OCI-LY3 (cell line): ENCODE measurements around the gene FTCD.
"Not testable (repeated sequence)": the region's sequence is repeated elsewhere in the genome, so short reads cannot be mapped to it uniquely, and the experiment has no call there.

ENCODE experiments used
- H2AFZ ChIP-seq: fragments of 200-600, 300-600 bp; shearing (Covaris generic); 2 replicates; pipeline ENCODE4 v1.6.0; 2014; ENCODE audit warnings: antibody characterized with exemption, low read depth, low read length
- H3K27ac ChIP-seq: fragments of 200-600, 300-600 bp; sonication (generic); 2 replicates; pipeline ENCODE4 v1.5.1; 2014; ENCODE audit warnings: mild to moderate bottlenecking, low read length, moderate library complexity, mixed read lengths
- H3K27me3 ChIP-seq: fragments of 200-600, 300-600 bp; sonication (generic); 2 replicates; pipeline ENCODE4 v1.6.1; 2014; ENCODE audit warnings: low read depth, low read length, mixed read lengths
- H3K36me3 ChIP-seq: fragments of 200-600, 300-600 bp; sonication (generic); replicated peaks from 2 replicates; pipeline ENCODE3; 2014; ENCODE audit warnings: low read depth, low read length, mixed read lengths
- H3K4me1 ChIP-seq: fragments of 300-600, 200-600 bp; sonication (generic); 2 replicates; pipeline ENCODE4 v1.6.1; 2014; ENCODE audit warnings: low read length, mixed read lengths
- H3K4me2 ChIP-seq: fragments of 200-600, 300-600 bp; sonication (generic); 2 replicates; pipeline ENCODE4 v1.6.1; 2014; ENCODE audit warnings: low read length, mixed read lengths
- H3K4me3 ChIP-seq: fragments of 300-600, 200-600 bp; sonication (generic); 2 replicates; pipeline ENCODE4 v1.5.1; 2014; ENCODE audit warnings: antibody characterized with exemption, mild to moderate bottlenecking, low read length, moderate library complexity
- H3K79me2 ChIP-seq: fragments of 300-600, 200-600 bp; shearing (Covaris generic); 2 replicates; pipeline ENCODE4 v1.6.1; 2014; ENCODE audit warnings: mild to moderate bottlenecking, low read length, mixed read lengths
- H3K9ac ChIP-seq: fragments of 300-600, 200-600 bp; shearing (Covaris generic); 2 replicates; pipeline ENCODE4 v1.6.0; 2014; ENCODE audit warnings: mild to moderate bottlenecking, low read length, moderate library complexity
- H3K9me3 ChIP-seq: fragments of 200-600, 300-600 bp; shearing (Covaris generic); 2 replicates; pipeline ENCODE4 v1.6.1; 2014; ENCODE audit warnings: low read length, mixed read lengths; ENCODE audit not compliant: insufficient read depth
- H4K20me1 ChIP-seq: fragments of 200-600, 300-600 bp; sonication (generic); 2 replicates; pipeline ENCODE4 v1.6.1; 2016; ENCODE audit warnings: low read length, mixed read lengths; ENCODE audit not compliant: insufficient read depth
- EZH2phosphoT487 ChIP-seq: fragments of 200-600 bp; shearing (Covaris generic); IDR thresholded peaks from 2 replicates; pipeline ENCODE4 v1.6.1; 2018; ENCODE audit warnings: antibody characterized with exemption, mixed run types, low read depth
- TF ChIP-seq, protein P1 (sequence below): fragments of 200-600, 300-600 bp; sonication (generic); IDR thresholded peaks from 2 replicates; pipeline ENCODE4 v1.5.1; 2014; ENCODE audit warnings: antibody characterized with exemption, low read length, low read depth

FTCD gene

GRCh38 chr21:46202592-46203202 is 47.3 kb upstream of the FTCD start:
- peaks cover 41% of the 10 kb centered on the region for H3K36me3 ChIP-seq
- no peaks in the 10 kb centered on the region for H3K9me3 ChIP-seq
- no peak overlapping the region for H3K27ac ChIP-seq
- no peaks in the 10 kb centered on the region; the same call in 1 of the 2 replicates for H3K79me2 ChIP-seq
- H2AFZ ChIP-seq = no peak overlapping the region
- no peaks in the 10 kb centered on the region for H3K4me1 ChIP-seq
- H3K9ac ChIP-seq = no peak overlapping the region
- TF ChIP-seq, protein P1, sequence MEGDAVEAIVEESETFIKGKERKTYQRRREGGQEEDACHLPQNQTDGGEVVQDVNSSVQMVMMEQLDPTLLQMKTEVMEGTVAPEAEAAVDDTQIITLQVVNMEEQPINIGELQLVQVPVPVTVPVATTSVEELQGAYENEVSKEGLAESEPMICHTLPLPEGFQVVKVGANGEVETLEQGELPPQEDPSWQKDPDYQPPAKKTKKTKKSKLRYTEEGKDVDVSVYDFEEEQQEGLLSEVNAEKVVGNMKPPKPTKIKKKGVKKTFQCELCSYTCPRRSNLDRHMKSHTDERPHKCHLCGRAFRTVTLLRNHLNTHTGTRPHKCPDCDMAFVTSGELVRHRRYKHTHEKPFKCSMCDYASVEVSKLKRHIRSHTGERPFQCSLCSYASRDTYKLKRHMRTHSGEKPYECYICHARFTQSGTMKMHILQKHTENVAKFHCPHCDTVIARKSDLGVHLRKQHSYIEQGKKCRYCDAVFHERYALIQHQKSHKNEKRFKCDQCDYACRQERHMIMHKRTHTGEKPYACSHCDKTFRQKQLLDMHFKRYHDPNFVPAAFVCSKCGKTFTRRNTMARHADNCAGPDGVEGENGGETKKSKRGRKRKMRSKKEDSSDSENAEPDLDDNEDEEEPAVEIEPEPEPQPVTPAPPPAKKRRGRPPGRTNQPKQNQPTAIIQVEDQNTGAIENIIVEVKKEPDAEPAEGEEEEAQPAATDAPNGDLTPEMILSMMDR = no peak
- no peak for TF ChIP-seq EZH2phosphoT487
- no peaks in the 10 kb centered on the region for H4K20me1 ChIP-seq
- H3K4me2 ChIP-seq = no peak overlapping the region
- no peaks in the 10 kb centered on the region for H3K27me3 ChIP-seq
- H3K4me3 ChIP-seq = no peak overlapping the region

DNA sequence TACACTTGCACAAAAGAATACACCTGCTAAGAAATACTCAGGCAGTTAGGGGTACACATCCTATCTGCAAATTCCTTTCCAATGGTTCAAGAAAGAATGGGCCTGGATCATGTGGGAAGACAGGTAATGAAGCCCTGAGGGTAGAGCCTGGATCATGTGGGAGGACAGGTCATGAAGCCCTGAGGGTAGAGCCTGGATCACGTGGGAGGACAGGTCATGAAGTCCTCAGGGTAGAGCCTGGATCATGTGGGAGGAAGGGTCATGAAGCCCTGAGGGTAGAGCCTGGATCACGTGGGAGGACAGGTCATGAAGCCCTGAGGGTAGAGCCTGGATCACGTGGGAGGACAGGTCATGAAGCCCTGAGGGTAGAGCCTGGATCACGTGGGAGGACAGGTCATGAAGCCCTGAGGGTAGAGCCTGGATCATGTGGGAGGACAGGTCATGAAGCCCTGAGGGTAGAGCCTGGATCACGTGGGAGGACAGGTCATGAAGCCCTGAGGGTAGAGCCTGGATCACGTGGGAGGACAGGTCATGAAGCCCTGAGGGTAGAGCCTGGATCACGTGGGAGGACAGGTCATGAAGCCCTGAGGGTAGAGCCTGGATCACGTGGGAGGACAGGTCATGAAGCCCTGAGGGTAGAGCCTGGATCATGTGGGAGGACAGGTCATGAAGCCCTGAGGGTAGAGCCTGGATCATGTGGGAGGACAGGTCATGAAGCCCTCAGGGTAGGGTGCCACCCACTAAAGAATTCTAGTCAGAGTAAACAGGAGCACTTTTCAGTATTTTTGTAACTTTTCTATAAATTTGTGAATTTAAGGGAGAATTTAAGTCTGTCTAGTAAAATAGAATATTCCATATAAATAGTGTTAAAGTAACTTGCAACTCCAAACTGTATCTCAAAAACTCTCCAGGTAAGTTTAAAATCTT is 45.8 kb upstream of the FTCD start:
- H4K20me1 ChIP-seq, H3K27ac ChIP-seq, H3K27me3 ChIP-seq, H3K9me3 ChIP-seq, H3K4me1 ChIP-seq, H3K4me2 ChIP-seq, H3K79me2 ChIP-seq, H2AFZ ChIP-seq, H3K9ac ChIP-seq, H3K4me3 ChIP-seq: not testable (repeated sequence)
- peaks cover 44% of the 10 kb centered on the region for H3K36me3 ChIP-seq

DNA sequence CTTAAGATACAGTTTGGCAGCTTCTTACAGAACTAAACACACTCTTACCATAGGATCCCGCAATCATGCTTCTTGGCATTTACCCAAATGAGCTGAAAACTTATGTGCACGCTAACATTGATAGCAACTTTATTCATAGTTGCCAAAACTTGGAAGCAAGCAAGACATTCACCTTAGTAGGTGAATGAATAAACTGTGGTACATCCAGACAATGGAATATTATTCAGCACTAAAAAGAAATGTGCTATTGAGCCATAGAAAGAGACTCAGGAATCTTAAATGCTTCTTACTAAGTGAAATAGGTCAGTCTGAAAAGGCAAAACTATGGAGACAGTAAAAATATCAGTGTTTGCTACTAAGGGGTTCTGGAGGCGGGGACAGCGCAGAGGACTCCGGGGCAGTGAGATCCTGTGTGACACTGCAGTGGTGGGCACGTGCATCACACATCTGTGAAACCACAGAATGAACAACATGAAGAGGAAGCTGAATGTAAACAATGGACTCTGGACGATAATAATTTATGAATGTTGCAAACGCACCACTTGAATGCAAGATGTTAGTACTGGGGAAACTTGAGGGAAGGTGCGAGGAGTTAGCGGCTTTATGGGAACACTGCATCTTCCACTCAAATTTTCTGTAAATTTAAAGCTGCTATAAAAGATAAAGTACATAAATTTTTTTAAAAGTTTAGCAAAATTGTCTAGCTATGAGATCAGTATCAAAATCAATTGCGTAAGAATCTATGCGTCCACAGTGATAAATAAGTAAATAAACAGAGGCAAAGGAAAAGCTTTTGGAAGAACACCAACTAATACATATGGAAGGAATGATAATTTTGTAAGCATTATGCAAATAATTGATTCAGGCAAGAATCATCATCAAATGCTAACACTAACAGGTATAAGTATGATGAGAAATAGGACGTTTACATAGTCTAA is 44.3 kb upstream of the FTCD start:
- Histone ChIP-seq H3K27ac (no peak overlapping the region), H3K27me3 (no peaks in the 10 kb centered on the region), H2AFZ (no peak overlapping the region), H3K36me3 (peaks cover 45% of the 10 kb centered on the region), H3K4me2 (no peak overlapping the region), H3K4me1 (no peaks in the 10 kb centered on the region), H3K79me2 (no peaks in the 10 kb centered on the region; the same call in 1 of the 2 replicates), H3K4me3 (no peak overlapping the region), H3K9me3 (no peaks in the 10 kb centered on the region), H4K20me1 (no peaks in the 10 kb centered on the region), H3K9ac (no peak overlapping the region)
- no peak for TF ChIP-seq EZH2phosphoT487
- TF ChIP-seq, protein P1 = no peak

DNA sequence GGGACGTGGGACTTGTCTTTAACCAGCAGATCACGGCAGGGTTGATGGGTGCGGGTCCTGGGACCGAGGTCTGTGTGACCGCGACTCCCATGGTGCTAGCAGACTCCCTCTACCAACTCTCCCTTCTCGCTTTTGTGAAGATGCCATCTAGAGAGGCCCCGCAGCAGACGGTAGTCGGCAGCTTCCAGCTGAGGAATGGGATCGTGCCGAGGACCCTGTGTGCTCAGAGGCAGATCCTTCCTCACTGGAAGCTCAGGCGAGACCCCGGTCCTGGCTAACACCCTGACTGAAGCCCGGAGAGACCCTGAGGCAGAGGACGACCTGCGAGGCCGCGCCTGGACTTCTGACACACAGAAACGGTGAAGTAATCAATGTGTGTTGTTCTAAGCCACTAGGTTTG is 41.4 kb upstream of the FTCD start:
- Histone ChIP-seq H3K4me3 (no peak overlapping the region), H3K79me2 (no peaks in the 10 kb centered on the region; the same call in 1 of the 2 replicates), H3K27ac (no peak overlapping the region), H4K20me1 (no peaks in the 10 kb centered on the region), H3K36me3 (peaks cover 41% of the 10 kb centered on the region), H3K4me2 (no peak overlapping the region), H3K9me3 (no peaks in the 10 kb centered on the region), H3K27me3 (no peaks in the 10 kb centered on the region), H3K9ac (no peak overlapping the region), H2AFZ (no peak overlapping the region), H3K4me1 (no peaks in the 10 kb centered on the region)
- no peak for TF ChIP-seq EZH2phosphoT487
- TF ChIP-seq, protein P1 = no peak
